SU-DHL-6 (cell line): Measurements from ENCODE around the gene AFF3.

ENCODE experiments used
- H2AFZ ChIP-seq: fragments of 200-600 bp; sonication (generic); 2 replicates; pipeline ENCODE4 v1.6.1; 2014; ENCODE audit warnings: low read depth, mild to moderate bottlenecking, moderate library complexity, mixed read lengths, antibody characterized with exemption, low read length; ENCODE audit not compliant: severe bottlenecking
- H3F3A ChIP-seq: fragments of 200-600 bp; shearing (Covaris generic); 2 replicates; pipeline ENCODE4 v1.6.0; 2016; ENCODE audit warnings: antibody characterized with exemption, mild to moderate bottlenecking; ENCODE audit not compliant: insufficient read depth
- H3K27ac ChIP-seq: fragments of 200-600 bp; sonication (generic); 2 replicates; pipeline ENCODE4 v1.5.1; 2016; ENCODE audit warnings: low read depth, mild to moderate bottlenecking, low read length, moderate library complexity, mixed read lengths
- H3K27me3 ChIP-seq: fragments of 200-600 bp; sonication (generic), shearing (Covaris generic); 2 replicates; pipeline ENCODE4 v1.6.0; 2014; ENCODE audit warnings: mild to moderate bottlenecking, low read length
- H3K36me3 ChIP-seq: fragments of 200-600 bp; sonication (generic); 2 replicates; pipeline ENCODE4 v1.6.1; 2014; ENCODE audit warnings: mild to moderate bottlenecking, low read length, mixed read lengths
- H3K4me2 ChIP-seq: fragments of 300-600, 200-600 bp; shearing (Covaris generic), sonication (generic); 2 replicates; pipeline ENCODE4 v1.6.0; 2014; ENCODE audit warnings: low read length, low read depth, mild to moderate bottlenecking; ENCODE audit not compliant: poor library complexity, severe bottlenecking
- H3K4me3 ChIP-seq: fragments of 200-600 bp; sonication (generic); 2 replicates; pipeline ENCODE4 v1.5.1; 2014; ENCODE audit warnings: antibody characterized with exemption, low read length, mild to moderate bottlenecking, mixed read lengths; ENCODE audit not compliant: insufficient read depth, poor library complexity, severe bottlenecking
- H3K79me2 ChIP-seq: fragments of 200-600 bp; sonication (generic); 2 replicates; pipeline ENCODE4 v1.6.1; 2014; ENCODE audit warnings: mild to moderate bottlenecking, low read length, moderate library complexity; ENCODE audit not compliant: insufficient read depth
- H3K9ac ChIP-seq: fragments of 200-600 bp; sonication (generic); 2 replicates; pipeline ENCODE4 v1.7.0; 2014; ENCODE audit warnings: mild to moderate bottlenecking, low read length
- H3K9me2 ChIP-seq: fragments of 200-600 bp; sonication (generic); replicated peaks from 2 replicates; pipeline ENCODE4 v1.6.1; 2014; ENCODE audit warnings: low read length; ENCODE audit not compliant: insufficient read depth
- H3K9me3 ChIP-seq: fragments of 200-600 bp; sonication (generic); 2 replicates; pipeline ENCODE4 v1.6.1; 2014; ENCODE audit warnings: low read length, mixed read lengths; ENCODE audit not compliant: insufficient read depth
- H4K20me1 ChIP-seq: fragments of 200-600 bp; sonication (generic); 2 replicates; pipeline ENCODE4 v1.6.1; 2014; ENCODE audit warnings: low read depth, mild to moderate bottlenecking, antibody characterized with exemption, low read length, moderate library complexity, mixed read lengths
- CTCF ChIP-seq: fragments of 200-600 bp; sonication (generic); IDR thresholded peaks from one replicate; pipeline ENCODE4 v1.5.1; 2017; ENCODE audit warnings: antibody characterized with exemption, mild to moderate bottlenecking, low read length, moderate library complexity; ENCODE audit not compliant: insufficient read depth, poor library complexity, severe bottlenecking
- EZH2phosphoT487 ChIP-seq: fragments of 200-600 bp; sonication (generic), shearing (Covaris generic); conservative IDR thresholded peaks from 2 replicates; pipeline ENCODE4 v1.6.1; 2018; ENCODE audit warnings: mild to moderate bottlenecking, antibody characterized with exemption, low read length, moderate library complexity, mixed read lengths

Gene AFF3

GRCh38 chr2:99571533-99571932 is 570.9 kb downstream of the AFF3 start:
- Histone ChIP-seq H3K79me2 (no peaks in the 10 kb centered on the region), H3K9me2 (no peaks in the 10 kb centered on the region), H3K9me3 (no peaks in the 10 kb centered on the region), H3K4me3 (no peak overlapping the region), H3F3A (no peaks in the 10 kb centered on the region), H3K27ac (no peak overlapping the region), H3K9ac (no peak overlapping the region), H3K27me3 (no peaks in the 10 kb centered on the region), H2AFZ (no peak overlapping the region), H3K36me3 (no peaks in the 10 kb centered on the region), H3K4me2 (no peak overlapping the region), H4K20me1 (no peaks in the 10 kb centered on the region)
- TF ChIP-seq CTCF (no peak), EZH2phosphoT487 (no peak)

- H3K36me3 ChIP-seq = no peaks in the 10 kb centered on the region
- no peaks in the 10 kb centered on the region for H3F3A ChIP-seq
- TF ChIP-seq CTCF (no peak), EZH2phosphoT487 (no peak)
- no peak overlapping the region for H2AFZ ChIP-seq
- no peaks in the 10 kb centered on the region for H4K20me1 ChIP-seq
- no peaks in the 10 kb centered on the region for H3K27me3 ChIP-seq
- no peak overlapping the region for H3K4me3 ChIP-seq
- H3K4me2 ChIP-seq = no peak overlapping the region
- no peak overlapping the region for H3K27ac ChIP-seq
- no peaks in the 10 kb centered on the region for H3K79me2 ChIP-seq
- H3K9ac ChIP-seq = no peak overlapping the region
- H3K9me2 ChIP-seq = no peaks in the 10 kb centered on the region
- no peaks in the 10 kb centered on the region for H3K9me3 ChIP-seq
These were observed 571.4 kb downstream of the AFF3 start for GRCh38 chr2:99571021-99571420.

- H3K36me3 ChIP-seq = no peaks in the 10 kb centered on the region
These were observed 573.0 kb downstream of the AFF3 start for GRCh38 chr2:99569386-99569785.

More at GRCh38 chr2:99569386-99569785, 573.0 kb downstream of the AFF3 start:
- H3K9ac ChIP-seq = no peak overlapping the region
- no peaks in the 10 kb centered on the region for H4K20me1 ChIP-seq
- H3K4me2 ChIP-seq = no peak overlapping the region
- no peaks in the 10 kb centered on the region for H3K9me2 ChIP-seq
- no peaks in the 10 kb centered on the region for H3K27me3 ChIP-seq
- H3F3A ChIP-seq = no peaks in the 10 kb centered on the region
- H2AFZ ChIP-seq = no peak overlapping the region
- no peak overlapping the region for H3K27ac ChIP-seq
- H3K9me3 ChIP-seq = no peaks in the 10 kb centered on the region
- no peaks in the 10 kb centered on the region for H3K79me2 ChIP-seq
- no peak overlapping the region for H3K4me3 ChIP-seq
- no peak for TF ChIP-seq CTCF
- TF ChIP-seq EZH2phosphoT487 = no peak
